HUES48 (cell line): Measurements from ENCODE around the gene TFCP2.

Experiments used
- H3K27ac ChIP-seq: one replicate; pipeline ENCODE4 v1.7.0; 2013; ENCODE audit warnings: low read depth, low read length, inconsistent platforms
- H3K27me3 ChIP-seq: 2 replicates; pipeline ENCODE4 v1.6.1; 2013; ENCODE audit warnings: mild to moderate bottlenecking, low read length; ENCODE audit not compliant: control insufficient read depth, insufficient read depth
- H3K36me3 ChIP-seq: 2 replicates; pipeline ENCODE4 v1.6.1; 2013; ENCODE audit warnings: low read length; ENCODE audit not compliant: control insufficient read depth, insufficient read depth
- H3K4me1 ChIP-seq: 2 replicates; pipeline ENCODE4 v1.6.1; 2013; ENCODE audit warnings: mild to moderate bottlenecking, low read length; ENCODE audit not compliant: control insufficient read depth, insufficient read depth
- H3K4me3 ChIP-seq: 2 replicates; pipeline ENCODE4 v1.5.1; 2013; ENCODE audit warnings: mild to moderate bottlenecking, low read depth, low read length
- H3K9ac ChIP-seq: 2 replicates; pipeline ENCODE4 v1.6.1; 2013; ENCODE audit warnings: mild to moderate bottlenecking, low read depth, low read length, moderate library complexity
- H3K9me3 ChIP-seq: 2 replicates; pipeline ENCODE4 v1.6.1; 2013; ENCODE audit warnings: low read length; ENCODE audit not compliant: control insufficient read depth, insufficient read depth

TFCP2 gene

GRCh38 chr12:51115533-51115932 is 57.4 kb downstream of the TFCP2 start:
- Histone ChIP-seq H3K4me1 (no peaks in the 10 kb centered on the region), H3K4me3 (no peak overlapping the region), H3K36me3 (peaks cover 61% of the 10 kb centered on the region), H3K9ac (no peak overlapping the region), H3K9me3 (no peaks in the 10 kb centered on the region), H3K27me3 (no peaks in the 10 kb centered on the region), H3K27ac (no peak overlapping the region)

- Histone ChIP-seq H3K9me3 (no peaks in the 10 kb centered on the region), H3K9ac (no peak overlapping the region), H3K27ac (no peak overlapping the region), H3K4me3 (no peak overlapping the region), H3K27me3 (no peaks in the 10 kb centered on the region), H3K4me1 (no peaks in the 10 kb centered on the region), H3K36me3 (peaks cover 80% of the 10 kb centered on the region)
Observed at GRCh38 chr12:51108136-51108535, 64.8 kb downstream of the TFCP2 start.

GRCh38 chr12:51103977-51104376 is 69.0 kb downstream of the TFCP2 start:
- Histone ChIP-seq H3K9ac (no peak overlapping the region), H3K9me3 (no peaks in the 10 kb centered on the region), H3K27me3 (no peaks in the 10 kb centered on the region), H3K27ac (no peak overlapping the region), H3K36me3 (peaks cover 90% of the 10 kb centered on the region), H3K4me3 (no peak overlapping the region), H3K4me1 (no peaks in the 10 kb centered on the region)

GRCh38 chr12:51098611-51099010 is 74.3 kb downstream of the TFCP2 start:
- peaks cover 96% of the 10 kb centered on the region for H3K36me3 ChIP-seq
- H3K27ac ChIP-seq, result no peak overlapping the region
- no peaks in the 10 kb centered on the region for H3K27me3 ChIP-seq
- no peak overlapping the region for H3K9ac ChIP-seq
- H3K9me3 ChIP-seq, result no peaks in the 10 kb centered on the region
- no peak overlapping the region for H3K4me3 ChIP-seq
- H3K4me1 ChIP-seq, result no peaks in the 10 kb centered on the region

- Histone ChIP-seq H3K27ac (no peak overlapping the region), H3K27me3 (no peaks in the 10 kb centered on the region), H3K36me3 (peaks cover 35% of the 10 kb centered on the region), H3K9ac (no peak overlapping the region), H3K4me1 (no peaks in the 10 kb centered on the region), H3K9me3 (no peaks in the 10 kb centered on the region), H3K4me3 (no peak overlapping the region)
Observed at GRCh38 chr12:51090705-51091229, 82.2 kb downstream of the TFCP2 start.

GRCh38 chr12:51087818-51088217 is 85.1 kb downstream of the TFCP2 start:
- Histone ChIP-seq H3K36me3 (0 out of 2 replicates have a peak, but pooled peaks cover 9% of the 10 kb centered on the region), H3K9me3 (no peaks in the 10 kb centered on the region), H3K27ac (no peak overlapping the region), H3K4me3 (no peak overlapping the region), H3K4me1 (no peaks in the 10 kb centered on the region), H3K9ac (no peak overlapping the region), H3K27me3 (no peaks in the 10 kb centered on the region)

GRCh38 chr12:51086933-51087332 is 86.0 kb downstream of the TFCP2 start:
- H3K9ac ChIP-seq, result no peak overlapping the region
- no peak overlapping the region for H3K27ac ChIP-seq
- H3K36me3 ChIP-seq, result 0 out of 2 replicates have a peak, but pooled peaks cover 5% of the 10 kb centered on the region
- H3K4me1 ChIP-seq, result peaks cover 5% of the 10 kb centered on the region
- no peaks in the 10 kb centered on the region for H3K9me3 ChIP-seq
- H3K27me3 ChIP-seq, result no peaks in the 10 kb centered on the region
- no peak overlapping the region for H3K4me3 ChIP-seq

- Histone ChIP-seq H3K27ac (no peak overlapping the region), H3K4me3 (no peak overlapping the region), H3K4me1 (peaks cover 10% of the 10 kb centered on the region), H3K9me3 (no peaks in the 10 kb centered on the region), H3K27me3 (no peaks in the 10 kb centered on the region), H3K9ac (no peak overlapping the region), H3K36me3 (0 out of 2 replicates have a peak, but pooled peaks cover 4% of the 10 kb centered on the region)
Observed at GRCh38 chr12:51085757-51086156, 87.2 kb downstream of the TFCP2 start.

- no peaks in the 10 kb centered on the region for H3K27me3 ChIP-seq
- H3K9ac ChIP-seq, result peak within 1 kb of the TSS; percentile 67
- H3K9me3 ChIP-seq, result no peaks in the 10 kb centered on the region
- H3K27ac ChIP-seq, result peak within 1 kb of the TSS; percentile 91
- peak within 1 kb of the TSS; percentile 87 for H3K4me3 ChIP-seq
- peaks cover 9% of the 10 kb centered on the region; the same call in 1 of the 2 replicates for H3K36me3 ChIP-seq
- peaks cover 10% of the 10 kb centered on the region for H3K4me1 ChIP-seq
Observed at GRCh38 chr12:51083126-51083833, 89.7 kb downstream of the TFCP2 start, which contains the start of gene CSRNP2. Gene CSRNP2 (minus strand): TSS chr12:51083596. CDS start chr12:51076561, 7,035 bp downstream.

- Histone ChIP-seq H3K27me3 (no peaks in the 10 kb centered on the region), H3K4me3 (peak overlapping the region; percentile 87), H3K9me3 (no peaks in the 10 kb centered on the region), H3K36me3 (peaks cover 5% of the 10 kb centered on the region; the same call in 1 of the 2 replicates), H3K4me1 (peaks cover 10% of the 10 kb centered on the region), H3K27ac (peak overlapping the region; percentile 91), H3K9ac (peak overlapping the region; percentile 67)
Observed at GRCh38 chr12:51082561-51083125, 90.3 kb downstream of the TFCP2 start.

GRCh38 chr12:51081421-51081820 is 91.5 kb downstream of the TFCP2 start:
- Histone ChIP-seq H3K4me3 (no peak overlapping the region), H3K9ac (no peak overlapping the region), H3K4me1 (peaks cover 10% of the 10 kb centered on the region), H3K36me3 (peaks cover 9% of the 10 kb centered on the region; the same call in 1 of the 2 replicates), H3K9me3 (no peaks in the 10 kb centered on the region), H3K27me3 (no peaks in the 10 kb centered on the region), H3K27ac (no peak overlapping the region)
